ENCODE results near the gene FAM50B.

The FAM50B gene

GRCh38 chr6:3882431-3882830 is 33.3 kb downstream of the FAM50B start:
- no peak overlapping the region for H2BK120ac ChIP-seq (ENCODE audit: low read depth, low read length)
- peaks cover 0 to 3% of the 10 kb centered on the region in 2 donors for H3K9me3 ChIP-seq (replicated peaks in 1 of 2; ENCODE audit: control insufficient read depth in 2 of 2, insufficient read depth in 1 of 2, low read depth in 1 of 2, low read length in 2 of 2)
- no peak overlapping the region for H2BK5ac ChIP-seq (ENCODE audit: low read length)
- WGBS, 2 donors (ENCODE audit: extremely low coverage in 2 of 2, insufficient read length in 2 of 2, insufficient replicate concordance in 1 of 2), result no CpG with 5 or more reads among the region's 3 CpGs
- peaks cover 0 to 2% (median 0%) of the 10 kb centered on the region in 3 experiments for H3K27me3 ChIP-seq (ENCODE audit: control insufficient read depth in 3 of 3, insufficient read depth in 3 of 3, low read depth in 1 of 3, low read length in 3 of 3)
- no peak overlapping the region for H2AFZ ChIP-seq (ENCODE audit: low read length)
- no peak overlapping the region for H3K23ac ChIP-seq (ENCODE audit: low read depth, low read length, poor library complexity)
- H3K18ac ChIP-seq (ENCODE audit: low read length), result no peak overlapping the region
- H3K4me3 ChIP-seq (ENCODE audit: low read length in 2 of 2), result no peak overlapping the region
- H3K9ac ChIP-seq (ENCODE audit: low read depth, low read length, poor library complexity), result no peak overlapping the region
- H3K27ac ChIP-seq (replicated peaks; ENCODE audit: low read length), result no peak overlapping the region
- H4K91ac ChIP-seq (ENCODE audit: low read depth, low read length, poor library complexity), result no peak overlapping the region
- H4K8ac ChIP-seq (ENCODE audit: low read depth, low read length), result no peak overlapping the region
- H3K4ac ChIP-seq (ENCODE audit: low read length), result no peak overlapping the region
- H3K36me3 ChIP-seq (replicated peaks in 1 of 2; ENCODE audit: control insufficient read depth in 2 of 2, insufficient read depth in 2 of 2, low read length in 2 of 2), result no peaks in the 10 kb centered on the region
- no peak overlapping the region for H3K4me2 ChIP-seq (ENCODE audit: insufficient read depth, low read length, poor library complexity, severe bottlenecking)
- no peak overlapping the region for H3K14ac ChIP-seq (ENCODE audit: low read length)
- H2BK12ac ChIP-seq (ENCODE audit: low read length), result no peak overlapping the region
- H3K4me1 ChIP-seq (ENCODE audit: control insufficient read depth in 2 of 2, insufficient read depth in 1 of 2, low read depth in 1 of 2, low read length in 2 of 2), result peaks cover 6 to 17% of the 10 kb centered on the region in 2 donors
- DNase-seq (ENCODE audit: low spot score), result no peak
- no peaks in the 10 kb centered on the region for H3K79me1 ChIP-seq (ENCODE audit: low read depth, low read length)
- H2AK5ac ChIP-seq (ENCODE audit: low read depth, low read length), result no peak overlapping the region
- no peak overlapping the region for H2BK15ac ChIP-seq (ENCODE audit: low read length)

DNA sequence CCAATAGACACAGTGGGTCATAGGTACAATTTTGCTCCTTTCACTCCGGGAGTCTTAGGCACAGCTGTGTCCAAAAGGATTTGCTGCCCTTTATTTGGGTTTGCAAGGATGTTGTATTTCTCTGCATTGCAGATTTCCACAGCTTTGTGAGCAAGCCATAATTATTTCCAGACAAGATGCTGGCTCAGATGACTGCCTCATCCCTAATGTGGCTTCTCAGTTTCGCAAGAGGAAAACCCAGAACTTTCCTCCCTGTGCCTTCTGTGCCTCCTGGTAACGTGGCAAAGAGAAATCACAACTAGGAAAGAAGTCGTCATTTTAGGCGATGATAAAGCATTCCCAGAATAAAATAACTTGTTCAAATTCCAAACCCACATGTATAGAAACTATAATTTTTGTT is 33.7 kb downstream of the FAM50B start:
- no peak overlapping the region for H3K23ac ChIP-seq (ENCODE audit: low read depth, low read length, poor library complexity)
- H2BK5ac ChIP-seq (ENCODE audit: low read length), result no peak overlapping the region
- no peak overlapping the region for H2BK120ac ChIP-seq (ENCODE audit: low read depth, low read length)
- H2BK15ac ChIP-seq (ENCODE audit: low read length), result no peak overlapping the region
- no peak overlapping the region for H3K14ac ChIP-seq (ENCODE audit: low read length)
- H2BK12ac ChIP-seq (ENCODE audit: low read length), result no peak overlapping the region
- peaks cover 6 to 17% of the 10 kb centered on the region in 2 donors for H3K4me1 ChIP-seq (ENCODE audit: control insufficient read depth in 2 of 2, insufficient read depth in 1 of 2, low read depth in 1 of 2, low read length in 2 of 2)
- no CpG with 5 or more reads among the region's 5 CpGs for WGBS, 2 donors (ENCODE audit: extremely low coverage in 2 of 2, insufficient read length in 2 of 2, insufficient replicate concordance in 1 of 2)
- H3K4ac ChIP-seq (ENCODE audit: low read length), result no peak overlapping the region
- peaks cover 0 to 2% (median 0%) of the 10 kb centered on the region in 3 experiments for H3K27me3 ChIP-seq (ENCODE audit: control insufficient read depth in 3 of 3, insufficient read depth in 3 of 3, low read depth in 1 of 3, low read length in 3 of 3)
- no peak overlapping the region for H2AK5ac ChIP-seq (ENCODE audit: low read depth, low read length)
- H3K4me2 ChIP-seq (ENCODE audit: insufficient read depth, low read length, poor library complexity, severe bottlenecking), result no peak overlapping the region
- no peak for DNase-seq (ENCODE audit: low spot score)
- H2AFZ ChIP-seq (ENCODE audit: low read length), result no peak overlapping the region
- H3K18ac ChIP-seq (ENCODE audit: low read length), result no peak overlapping the region
- H4K91ac ChIP-seq (ENCODE audit: low read depth, low read length, poor library complexity), result no peak overlapping the region
- H3K79me1 ChIP-seq (ENCODE audit: low read depth, low read length), result no peaks in the 10 kb centered on the region
- no peak overlapping the region for H4K8ac ChIP-seq (ENCODE audit: low read depth, low read length)
- H3K9me3 ChIP-seq (replicated peaks in 1 of 2; ENCODE audit: control insufficient read depth in 2 of 2, insufficient read depth in 1 of 2, low read depth in 1 of 2, low read length in 2 of 2), result peaks cover 0 to 3% of the 10 kb centered on the region in 2 donors
- no peaks in the 10 kb centered on the region for H3K36me3 ChIP-seq (replicated peaks in 1 of 2; ENCODE audit: control insufficient read depth in 2 of 2, insufficient read depth in 2 of 2, low read length in 2 of 2)
- no peak overlapping the region for H3K9ac ChIP-seq (ENCODE audit: low read depth, low read length, poor library complexity)
- H3K27ac ChIP-seq (replicated peaks; ENCODE audit: low read length), result no peak overlapping the region
- no peak overlapping the region for H3K4me3 ChIP-seq (ENCODE audit: low read length in 2 of 2)

- no peak overlapping the region for H2BK15ac ChIP-seq (ENCODE audit: low read length)
- no peak overlapping the region for H4K8ac ChIP-seq (ENCODE audit: low read depth, low read length)
- H3K36me3 ChIP-seq (replicated peaks in 1 of 2; ENCODE audit: control insufficient read depth in 2 of 2, insufficient read depth in 2 of 2, low read length in 2 of 2), result no peaks in the 10 kb centered on the region
- no peak overlapping the region for H2AK5ac ChIP-seq (ENCODE audit: low read depth, low read length)
- DNase-seq (ENCODE audit: low spot score), result no peak
- H2BK12ac ChIP-seq (ENCODE audit: low read length), result no peak overlapping the region
- no peak overlapping the region for H2BK5ac ChIP-seq (ENCODE audit: low read length)
- no peak overlapping the region for H4K91ac ChIP-seq (ENCODE audit: low read depth, low read length, poor library complexity)
- no peak overlapping the region for H3K4me2 ChIP-seq (ENCODE audit: insufficient read depth, low read length, poor library complexity, severe bottlenecking)
- no peak overlapping the region for H3K4ac ChIP-seq (ENCODE audit: low read length)
- peak overlapping the region; percentile 32 for H3K18ac ChIP-seq (ENCODE audit: low read length)
- H3K9me3 ChIP-seq (replicated peaks in 1 of 2; ENCODE audit: control insufficient read depth in 2 of 2, insufficient read depth in 1 of 2, low read depth in 1 of 2, low read length in 2 of 2), result peaks cover 0 to 3% of the 10 kb centered on the region in 2 donors
- H3K27ac ChIP-seq (replicated peaks; ENCODE audit: low read length), result peak overlapping the region; percentile 34
- H3K27me3 ChIP-seq (ENCODE audit: control insufficient read depth in 3 of 3, insufficient read depth in 3 of 3, low read depth in 1 of 3, low read length in 3 of 3), result peaks cover 0 to 2% (median 0%) of the 10 kb centered on the region in 3 experiments
- H3K23ac ChIP-seq (ENCODE audit: low read depth, low read length, poor library complexity), result no peak overlapping the region
- no peak overlapping the region for H3K14ac ChIP-seq (ENCODE audit: low read length)
- H3K79me1 ChIP-seq (ENCODE audit: low read depth, low read length), result no peaks in the 10 kb centered on the region
- peak overlapping the region; percentile 64 for H2AFZ ChIP-seq (ENCODE audit: low read length)
- no peak overlapping the region for H2BK120ac ChIP-seq (ENCODE audit: low read depth, low read length)
- H3K9ac ChIP-seq (ENCODE audit: low read depth, low read length, poor library complexity), result no peak overlapping the region
- H3K4me1 ChIP-seq (ENCODE audit: control insufficient read depth in 2 of 2, insufficient read depth in 1 of 2, low read depth in 1 of 2, low read length in 2 of 2), result peaks cover 6 to 17% of the 10 kb centered on the region in 2 donors
- no CpG with 5 or more reads among the region's 6 CpGs for WGBS, 2 donors (ENCODE audit: extremely low coverage in 2 of 2, insufficient read length in 2 of 2, insufficient replicate concordance in 1 of 2)
- H3K4me3 ChIP-seq (ENCODE audit: low read length in 2 of 2), result peak overlapping the region in 1 of 2 donors; percentile 18
These were observed 35.0 kb downstream of the FAM50B start for GRCh38 chr6:3884007-3884745.

GRCh38 chr6:3885262-3886036 is 36.3 kb downstream of the FAM50B start:
- no peak overlapping the region for H2BK15ac ChIP-seq (ENCODE audit: low read length)
- no peak overlapping the region for H4K8ac ChIP-seq (ENCODE audit: low read depth, low read length)
- H3K4me1 ChIP-seq (ENCODE audit: control insufficient read depth in 2 of 2, insufficient read depth in 1 of 2, low read depth in 1 of 2, low read length in 2 of 2), result peaks cover 6 to 17% of the 10 kb centered on the region in 2 donors
- no peaks in the 10 kb centered on the region for H3K79me1 ChIP-seq (ENCODE audit: low read depth, low read length)
- H3K9me3 ChIP-seq (replicated peaks in 1 of 2; ENCODE audit: control insufficient read depth in 2 of 2, insufficient read depth in 1 of 2, low read depth in 1 of 2, low read length in 2 of 2), result peaks cover 0 to 3% of the 10 kb centered on the region in 2 donors
- no peak overlapping the region for H3K18ac ChIP-seq (ENCODE audit: low read length)
- H2AFZ ChIP-seq (ENCODE audit: low read length), result no peak overlapping the region
- no peak overlapping the region for H4K91ac ChIP-seq (ENCODE audit: low read depth, low read length, poor library complexity)
- no peak overlapping the region for H2BK120ac ChIP-seq (ENCODE audit: low read depth, low read length)
- no peak overlapping the region for H3K4me3 ChIP-seq (ENCODE audit: low read length in 2 of 2)
- no peak overlapping the region for H3K23ac ChIP-seq (ENCODE audit: low read depth, low read length, poor library complexity)
- no peak for DNase-seq (ENCODE audit: low spot score)
- H3K27me3 ChIP-seq (ENCODE audit: control insufficient read depth in 3 of 3, insufficient read depth in 3 of 3, low read depth in 1 of 3, low read length in 3 of 3), result no peaks in the 10 kb centered on the region
- no peak overlapping the region for H3K27ac ChIP-seq (replicated peaks; ENCODE audit: low read length)
- H2AK5ac ChIP-seq (ENCODE audit: low read depth, low read length), result no peak overlapping the region
- H3K4me2 ChIP-seq (ENCODE audit: insufficient read depth, low read length, poor library complexity, severe bottlenecking), result no peak overlapping the region
- H2BK5ac ChIP-seq (ENCODE audit: low read length), result no peak overlapping the region
- H3K4ac ChIP-seq (ENCODE audit: low read length), result no peak overlapping the region
- H3K14ac ChIP-seq (ENCODE audit: low read length), result no peak overlapping the region
- H2BK12ac ChIP-seq (ENCODE audit: low read length), result no peak overlapping the region
- no peak overlapping the region for H3K9ac ChIP-seq (ENCODE audit: low read depth, low read length, poor library complexity)
- WGBS, 2 donors (ENCODE audit: extremely low coverage in 2 of 2, insufficient read length in 2 of 2, insufficient replicate concordance in 1 of 2), result no CpG with 5 or more reads among the region's 9 CpGs
- no peaks in the 10 kb centered on the region for H3K36me3 ChIP-seq (replicated peaks in 1 of 2; ENCODE audit: control insufficient read depth in 2 of 2, insufficient read depth in 2 of 2, low read length in 2 of 2)
